Aorta (tissue), 5 donors: Measurements from ENCODE around the gene SPPL3. TPM values are rescaled to one million over a fixed set of nuclear protein-coding genes. Genes with fewer than 3 reads are reported as not detected.

ENCODE experiments used
- ATAC-seq: fragments of 200-7000 bp; cut with Tn5 transposase; one replicate; pipeline ENCODE4 v1.9.1; 2022; ENCODE audit warnings: moderate library complexity; ENCODE audit not compliant: low FRiP score
- DNase-seq, 2 donors: peaks; one replicate each; pipeline ENCODE4 v3.0.0-alpha.2; 2020
- H3K27ac ChIP-seq, 2 donors: one replicate each; pipeline ENCODE4 v1.5.1; 2013; ENCODE audit warnings: low read length in 2 of 2, mild to moderate bottlenecking in 2 of 2, moderate library complexity in 2 of 2, control low read depth in 1 of 2, inconsistent platforms in 1 of 2, low read depth in 1 of 2
- H3K27me3 ChIP-seq, 2 donors: one replicate each; pipeline ENCODE4 v1.6.1; 2013; ENCODE audit warnings: control low read depth in 1 of 2, low read length in 1 of 2, mild to moderate bottlenecking in 1 of 2, moderate library complexity in 1 of 2; ENCODE audit not compliant: insufficient read depth in 2 of 2, control insufficient read depth in 1 of 2
- H3K36me3 ChIP-seq, 2 donors: one replicate each; pipeline ENCODE4 v1.6.1; 2013; ENCODE audit warnings: control low read depth in 1 of 2, low read length in 1 of 2, mild to moderate bottlenecking in 1 of 2; ENCODE audit not compliant: insufficient read depth in 2 of 2, control insufficient read depth in 1 of 2
- H3K4me1 ChIP-seq, 2 donors: one replicate each; pipeline ENCODE4 v1.6.1; 2013; ENCODE audit warnings: low read length in 2 of 2, control low read depth in 1 of 2, mild to moderate bottlenecking in 1 of 2, moderate library complexity in 1 of 2; ENCODE audit not compliant: insufficient read depth in 2 of 2, control insufficient read depth in 1 of 2
- H3K4me3 ChIP-seq, 2 donors: one replicate each; pipeline ENCODE4 v1.5.1; 2013; ENCODE audit warnings: low read length in 2 of 2, control low read depth in 1 of 2, mild to moderate bottlenecking in 1 of 2
- H3K9me3 ChIP-seq: one replicate; pipeline ENCODE4 v1.6.1; 2013; ENCODE audit warnings: mild to moderate bottlenecking, low read length; ENCODE audit not compliant: control insufficient read depth
- WGBS, 2 donors: extraction: QIAGEN DNeasy Blood & Tissue Kit; methylation state at CpG; one replicate each; pipeline ENCODE4 v1.1.7; 2013; 5-methylcytosine and 5-hydroxymethylcytosine counted together
- intact Hi-C, 2 donors: fragments of 100-400 bp; cut with DNase I; formaldehyde crosslinking; loops; one replicate each; pipeline versions ENCODE4 v1.14.2 to v1.15.0; 2022
- polyA plus RNA-seq, 2 donors: library from polyadenylated mRNA; stranded (reverse); fragments of 200-250 nt; gene quantifications; one replicate each; pipeline ENCODE4 v1.2.3, GENCODE V29; 2013
- total RNA-seq, 2 donors: library from RNA; stranded (reverse); fragmentation: NEBNext Ultra II Directional; extraction: Animal tissue kit (Norgen Biotek cat#: 25700); gene quantifications; one replicate each; pipeline ENCODE4 v1.2.1, GENCODE V29; 2021
- donor health status: healthy with polysubstance abuse.
- donor health status: Bipolar disorder and iron deficiency.
- donor health status: DM: no; HTN: no; CAD: no.
- donor health status: DM: no; HTN: no; CAD: no.
- donor health status: DM: yes; HTN: yes; CAD: no.

Gene SPPL3
- total and polyA plus RNA-seq, 4 donors, result 5.4 to 48.9 (median 27.4) TPM

- ATAC-seq (no peak), DNase-seq (no peak)
- no peaks in the 10 kb centered on the region for H3K27me3 ChIP-seq
- H3K9me3 ChIP-seq, result no peaks in the 10 kb centered on the region
- intact Hi-C loops, result no loop called here
- no peaks in the 10 kb centered on the region for H3K36me3 ChIP-seq
- no peak overlapping the region for H3K27ac ChIP-seq
- peaks cover 0 to 1% of the 10 kb centered on the region in 2 donors for H3K4me1 ChIP-seq
- 57 to 58% methylated on average over 2 of the region's 2 CpGs for WGBS, 2 donors
- H3K4me3 ChIP-seq, result no peak overlapping the region
Observed at GRCh38 chr12:120890963-120891362, 13.2 kb downstream of the SPPL3 start.

GRCh38 chr12:120887253-120888043 is 16.7 kb downstream of the SPPL3 start:
- Histone ChIP-seq H3K4me1 (peaks cover 0 to 1% of the 10 kb centered on the region in 2 donors), H3K4me3 (no peak overlapping the region), H3K9me3 (no peaks in the 10 kb centered on the region), H3K27ac (no peak overlapping the region), H3K36me3 (no peaks in the 10 kb centered on the region), H3K27me3 (no peaks in the 10 kb centered on the region)
- 42 to 57% methylated on average over 5 of the region's 5 CpGs for WGBS, 2 donors
- no peak for DNase-seq
- ATAC-seq, result no peak
- intact Hi-C loops, result loop anchor here in 1 of 2 donors (2.0 kb wide), 1 partner anchor 35 kb away; no protein-coding TSS in a partner anchor

GRCh38 chr12:120886199-120887018 is 17.7 kb downstream of the SPPL3 start:
- Histone ChIP-seq H3K27me3 (no peaks in the 10 kb centered on the region), H3K4me3 (no peak overlapping the region), H3K4me1 (no peaks in the 10 kb centered on the region), H3K36me3 (no peaks in the 10 kb centered on the region), H3K9me3 (no peaks in the 10 kb centered on the region), H3K27ac (no peak overlapping the region)
- ATAC-seq, result no peak
- 91 to 93% methylated on average over 4 of the region's 4 CpGs for WGBS, 2 donors
- no peak for DNase-seq
- intact Hi-C loops, result loop anchor here in 1 of 2 donors (2.0 kb wide), 1 partner anchor 36 kb away; no protein-coding TSS in a partner anchor

- 88 to 96% methylated on average over 2 of the region's 2 CpGs for WGBS, 2 donors
- no peaks in the 10 kb centered on the region for H3K27me3 ChIP-seq
- H3K36me3 ChIP-seq, result no peaks in the 10 kb centered on the region
- no peak overlapping the region for H3K27ac ChIP-seq
- no peak for DNase-seq
- no peak overlapping the region for H3K4me3 ChIP-seq
- H3K4me1 ChIP-seq, result no peaks in the 10 kb centered on the region
- intact Hi-C loops, result no loop called here
- no peaks in the 10 kb centered on the region for H3K9me3 ChIP-seq
- no peak for ATAC-seq
Observed at GRCh38 chr12:120885521-120885920, 18.6 kb downstream of the SPPL3 start.

GRCh38 chr12:120884644-120885043 is 19.5 kb downstream of the SPPL3 start:
- no peaks in the 10 kb centered on the region for H3K4me1 ChIP-seq
- intact Hi-C loops, result no loop called here
- 88 to 95% methylated on average over 1 of the region's 1 CpG for WGBS, 2 donors

GRCh38 chr12:120882055-120882555 is 22.1 kb downstream of the SPPL3 start:
- DNase-seq, result no peak
- H3K27ac ChIP-seq, result no peak overlapping the region
- no peak for ATAC-seq
- WGBS, 2 donors, result 79 to 84% methylated on average over 1 of the region's 1 CpG
- H3K9me3 ChIP-seq, result no peaks in the 10 kb centered on the region
- no peaks in the 10 kb centered on the region for H3K27me3 ChIP-seq
- H3K4me3 ChIP-seq, result no peak overlapping the region
- intact Hi-C loops, result no loop called here
- H3K36me3 ChIP-seq, result no peaks in the 10 kb centered on the region
- no peaks in the 10 kb centered on the region for H3K4me1 ChIP-seq

More at GRCh38 chr12:120884644-120885043, 19.5 kb downstream of the SPPL3 start:
- no peak overlapping the region for H3K4me3 ChIP-seq
- H3K27me3 ChIP-seq, result no peaks in the 10 kb centered on the region
- H3K9me3 ChIP-seq, result no peaks in the 10 kb centered on the region
- ATAC-seq (no peak), DNase-seq (no peak)
- H3K27ac ChIP-seq, result no peak overlapping the region
- H3K36me3 ChIP-seq, result no peaks in the 10 kb centered on the region

- intact Hi-C loops, result no loop called here
- 88 to 90% methylated on average over 3 of the region's 3 CpGs for WGBS, 2 donors
- H3K27me3 ChIP-seq, result no peaks in the 10 kb centered on the region
- no peaks in the 10 kb centered on the region for H3K36me3 ChIP-seq
- DNase-seq (no peak), ATAC-seq (no peak)
- no peaks in the 10 kb centered on the region for H3K9me3 ChIP-seq
- H3K4me3 ChIP-seq, result no peak overlapping the region
- no peak overlapping the region for H3K27ac ChIP-seq
- H3K4me1 ChIP-seq, result peaks cover 0 to under 1% of the 10 kb centered on the region in 2 donors
Observed at GRCh38 chr12:120879718-120880300, 24.3 kb downstream of the SPPL3 start.

- ATAC-seq, result no peak
- H3K9me3 ChIP-seq, result no peaks in the 10 kb centered on the region
- 86 to 91% methylated on average over 3 of the region's 3 CpGs for WGBS, 2 donors
- DNase-seq, result no peak
- no peaks in the 10 kb centered on the region for H3K36me3 ChIP-seq
- H3K4me3 ChIP-seq, result no peak overlapping the region
- no peak overlapping the region for H3K27ac ChIP-seq
- intact Hi-C loops, result no loop called here
- no peaks in the 10 kb centered on the region for H3K27me3 ChIP-seq
- H3K4me1 ChIP-seq, result peaks cover 0 to 3% of the 10 kb centered on the region in 2 donors
Observed at GRCh38 chr12:120879102-120879501, 25.1 kb downstream of the SPPL3 start.
